Suprapubic skin (tissue), 4 donors: ENCODE measurements around the gene ZNF521. TPM values are rescaled to one million over a fixed set of nuclear protein-coding genes. Genes with fewer than 3 reads are reported as not detected.

Source experiments
- DNase-seq, 2 donors: peaks; one replicate each; pipeline ENCODE4 v3.0.0-alpha.2; 2019; ENCODE audit warnings: low spot score in 2 of 2
- H3K27ac ChIP-seq: fragments of 200-600 bp; sonication (generic); one replicate; pipeline ENCODE4 v1.5.1; 2019
- H3K27me3 ChIP-seq: fragments of 200-600 bp; sonication (generic); one replicate; pipeline ENCODE4 v1.5.1; 2019
- H3K36me3 ChIP-seq: fragments of 200-600 bp; sonication (generic); one replicate; pipeline ENCODE4 v1.5.1; 2019
- H3K4me1 ChIP-seq: fragments of 200-600 bp; sonication (generic); one replicate; pipeline ENCODE4 v1.5.1; 2019
- H3K4me3 ChIP-seq: fragments of 200-600 bp; sonication (generic); one replicate; pipeline ENCODE4 v1.5.1; 2019; ENCODE audit warnings: mild to moderate bottlenecking
- H3K9me3 ChIP-seq: fragments of 200-600 bp; sonication (generic); one replicate; pipeline ENCODE4 v1.5.1; 2019
- CTCF ChIP-seq, 2 donors: fragments of 200-600 bp in 1 of 2; fragments of 450-650 bp in 1 of 2; sonication (generic) in 1 of 2; IDR thresholded peaks; one replicate each; pipeline ENCODE4 v1.5.1; 2016 to 2019; ENCODE audit warnings: antibody characterized with exemption in 2 of 2, mild to moderate bottlenecking in 1 of 2, moderate library complexity in 1 of 2
- EP300 ChIP-seq: sonication (generic); formaldehyde crosslinking; IDR thresholded peaks from one replicate; pipeline ENCODE4 v1.6.1; 2017; ENCODE audit warnings: antibody characterized with exemption
- POLR2A ChIP-seq, 2 donors: fragments of 450-650 bp; IDR thresholded peaks; one replicate each; pipeline ENCODE4 v1.6.1; 2017; ENCODE audit warnings: antibody characterized with exemption in 2 of 2, mild to moderate bottlenecking in 2 of 2, moderate library complexity in 2 of 2
- POLR2AphosphoS5 ChIP-seq, 3 donors: sonication (generic); formaldehyde crosslinking; IDR thresholded peaks; one replicate each; pipeline ENCODE4 v1.6.1; 2017; ENCODE audit warnings: antibody characterized with exemption in 3 of 3
- WGBS: methylation state at CpG from one replicate; pipeline ENCODE4 v1.1.5; 2018; 5-methylcytosine and 5-hydroxymethylcytosine counted together
- total RNA-seq, 4 donors: library from RNA; depleted of rRNA; stranded (reverse); fragments of >200 nt; gene quantifications; one replicate each; pipeline ENCODE4 v1.1.0, GENCODE V29; 2016

ZNF521 gene
- total RNA-seq, 4 donors from 2014 or later, result 6.4 to 13.2 (median 10.1) TPM

- TF ChIP-seq CTCF (IDR thresholded peaks at IDR 0.05) (no peak), EP300 (no peak), POLR2A (IDR thresholded peaks at IDR 0.05) (no peak), POLR2AphosphoS5 (IDR thresholded peaks at IDR 0.05) (no peak)
- 39% methylated on average over 3 of the region's 3 CpGs for WGBS
Observed at GRCh38 chr18:25171334-25171733, 180.6 kb downstream of the ZNF521 start.

GRCh38 chr18:25170402-25170801, 181.6 kb downstream of the ZNF521 start:
- H3K4me1 ChIP-seq, result peaks cover 3% of the 10 kb centered on the region
- TF ChIP-seq CTCF (IDR thresholded peaks at IDR 0.05), result no peak
- TF ChIP-seq POLR2A (IDR thresholded peaks at IDR 0.05), result no peak
- no peak for TF ChIP-seq EP300
- no peak for TF ChIP-seq POLR2AphosphoS5 (IDR thresholded peaks at IDR 0.05)
- no peaks in the 10 kb centered on the region for H3K36me3 ChIP-seq
- no peak overlapping the region for H3K4me3 ChIP-seq
- H3K27me3 ChIP-seq, result no peaks in the 10 kb centered on the region
- no peaks in the 10 kb centered on the region for H3K9me3 ChIP-seq
- no peak overlapping the region for H3K27ac ChIP-seq
- 92% methylated on average over 4 of the region's 4 CpGs for WGBS
- no peak for DNase-seq

More at GRCh38 chr18:25171334-25171733, 180.6 kb downstream of the ZNF521 start:
- Histone ChIP-seq H3K9me3 (no peaks in the 10 kb centered on the region), H3K4me3 (no peak overlapping the region), H3K36me3 (no peaks in the 10 kb centered on the region), H3K27me3 (no peaks in the 10 kb centered on the region), H3K4me1 (no peaks in the 10 kb centered on the region), H3K27ac (no peak overlapping the region)
- DNase-seq, result no peak

GRCh38 chr18:25169701-25170100, 182.3 kb downstream of the ZNF521 start:
- TF ChIP-seq EP300 (no peak), POLR2AphosphoS5 (IDR thresholded peaks at IDR 0.05) (no peak), CTCF (IDR thresholded peaks at IDR 0.05) (no peak), POLR2A (IDR thresholded peaks at IDR 0.05) (no peak)
- Histone ChIP-seq H3K9me3 (no peaks in the 10 kb centered on the region), H3K4me1 (peaks cover 6% of the 10 kb centered on the region), H3K4me3 (no peak overlapping the region), H3K27ac (no peak overlapping the region), H3K27me3 (no peaks in the 10 kb centered on the region), H3K36me3 (no peaks in the 10 kb centered on the region)
- 49% methylated on average over 1 of the region's 1 CpG for WGBS
- no peak for DNase-seq

GRCh38 chr18:25167612-25168410, 184.2 kb downstream of the ZNF521 start:
- Histone ChIP-seq H3K27ac (no peak overlapping the region), H3K4me3 (no peak overlapping the region), H3K27me3 (no peaks in the 10 kb centered on the region), H3K36me3 (no peaks in the 10 kb centered on the region), H3K9me3 (no peaks in the 10 kb centered on the region), H3K4me1 (peaks cover 13% of the 10 kb centered on the region)
- no peak for TF ChIP-seq CTCF (IDR thresholded peaks at IDR 0.05)
- WGBS, result 87% methylated on average over 11 of the region's 11 CpGs
- DNase-seq, result no peak

- DNase-seq, result no peak
- Histone ChIP-seq H3K27me3 (no peaks in the 10 kb centered on the region), H3K4me3 (no peak overlapping the region), H3K27ac (no peak overlapping the region), H3K9me3 (no peaks in the 10 kb centered on the region), H3K4me1 (peaks cover 13% of the 10 kb centered on the region), H3K36me3 (no peaks in the 10 kb centered on the region)
- 80% methylated on average over 1 of the region's 1 CpG for WGBS
- TF ChIP-seq POLR2A (IDR thresholded peaks at IDR 0.05) (no peak), CTCF (IDR thresholded peaks at IDR 0.05) (no peak), EP300 (no peak), POLR2AphosphoS5 (IDR thresholded peaks at IDR 0.05) (no peak)
Observed at GRCh38 chr18:25166113-25166512, 185.9 kb downstream of the ZNF521 start.
